HT1080 (cell line): Measurements from ENCODE around the gene HVCN1. TPM values are rescaled to one million over a fixed set of nuclear protein-coding genes. Genes with fewer than 3 reads are reported as not detected.
"Not testable (repeated sequence)": the region's sequence is repeated elsewhere in the genome, so short reads cannot be mapped to it uniquely, and the experiment has no call there.

ENCODE experiments used
- DNase-seq: peaks from one replicate; pipeline ENCODE4 v3.0.0-alpha.2; 2015; ENCODE audit warnings: low read depth
- total RNA-seq: library from RNA; depleted of rRNA; stranded (reverse); fragments of >200 nt; shearing (Covaris generic); gene quantifications from 2 replicates; pipeline ENCODE4 v1.2.3, GENCODE V29; 2014

HVCN1 gene
- total RNA-seq, 1 experiment from 2014 or later, result 0.06 TPM

DNA sequence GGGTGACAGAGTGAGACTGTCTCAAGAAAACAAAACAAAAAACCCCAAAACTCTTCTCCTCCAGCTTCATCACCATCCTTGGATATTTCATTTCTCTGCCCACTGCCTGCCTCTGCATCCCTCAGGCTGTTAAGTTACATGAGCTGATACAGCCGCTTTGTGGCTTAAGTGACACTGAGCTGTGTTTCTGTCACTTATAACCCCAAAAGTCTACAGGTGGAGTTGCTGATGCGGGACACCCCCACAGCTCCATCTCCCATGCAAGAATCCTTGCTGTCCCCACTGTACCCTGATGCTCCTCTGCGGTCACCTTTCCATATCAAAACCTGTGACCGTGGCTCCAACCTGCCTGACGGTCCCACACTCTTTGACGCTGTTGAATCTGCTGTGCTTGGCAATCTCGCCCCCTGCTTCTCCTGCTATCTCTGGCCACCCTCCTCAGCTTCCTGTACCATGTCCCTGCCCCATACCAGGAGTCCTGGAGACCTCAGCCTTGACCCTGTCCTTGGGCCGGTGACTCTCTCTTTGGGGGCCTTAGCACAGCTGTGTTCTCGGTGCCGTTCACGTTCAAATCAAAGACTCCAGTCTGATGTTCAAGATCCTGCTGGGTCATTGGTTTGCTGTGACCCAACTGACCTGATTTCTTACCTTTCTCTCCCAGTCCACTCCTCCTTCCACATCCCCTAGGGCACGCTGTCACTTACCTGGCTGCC, 20.3 kb downstream of the HVCN1 start:
- DNase-seq, result no peak

DNA sequence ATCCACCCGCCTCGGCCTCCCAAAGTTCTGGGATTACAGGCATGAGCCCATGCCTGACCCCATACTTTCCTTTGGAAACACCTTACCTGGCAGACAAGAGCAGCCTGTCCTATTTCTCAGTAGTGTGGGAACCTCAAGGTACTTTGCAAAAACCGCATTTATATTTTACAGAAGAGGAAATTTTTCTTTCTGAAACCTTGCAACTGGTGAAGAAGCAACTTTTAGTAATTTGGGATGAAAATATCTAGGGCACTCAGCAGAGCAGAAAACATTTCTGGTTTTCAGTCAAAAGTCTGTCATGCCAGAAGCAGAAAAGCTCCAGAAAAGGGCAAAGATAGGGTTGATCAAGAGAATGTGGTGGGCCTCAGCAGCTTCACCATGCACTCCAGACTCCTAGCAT, 21.2 kb downstream of the HVCN1 start:
- no peak for DNase-seq

GRCh38 chr12:110666892-110667291, 22.0 kb downstream of the HVCN1 start:
- no peak for DNase-seq

DNA sequence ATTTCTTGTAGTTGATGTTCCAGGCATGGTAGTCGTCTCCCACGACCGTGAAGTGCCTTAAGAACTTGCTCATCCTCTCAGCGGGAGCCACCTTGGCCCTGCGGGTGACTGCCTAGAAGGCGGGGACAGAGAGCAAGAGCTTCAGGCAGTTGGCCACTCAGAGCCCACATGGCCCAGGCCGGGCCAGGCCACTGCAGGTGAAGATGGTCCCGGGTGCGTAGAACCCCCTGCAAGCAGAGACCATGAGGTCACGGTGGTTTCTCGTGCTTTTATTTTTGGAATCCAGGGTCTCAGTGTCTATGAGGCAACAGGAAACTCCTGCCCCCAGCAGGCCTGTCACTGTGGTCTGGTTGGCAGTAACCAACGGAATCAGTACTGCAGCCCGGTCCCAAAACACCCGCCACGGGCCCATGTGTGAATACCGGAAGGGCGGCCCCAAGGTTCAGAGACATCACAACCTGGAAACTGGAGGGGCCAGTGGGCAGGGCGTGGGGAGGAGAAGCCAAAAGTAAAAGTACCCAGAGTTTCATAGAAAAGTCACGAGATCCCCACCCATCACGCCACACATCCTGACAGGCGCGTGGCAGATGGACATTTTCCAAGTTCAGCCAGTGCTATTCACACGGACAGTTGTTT, 27.5 kb downstream of the HVCN1 start:
- no peak for DNase-seq

DNA sequence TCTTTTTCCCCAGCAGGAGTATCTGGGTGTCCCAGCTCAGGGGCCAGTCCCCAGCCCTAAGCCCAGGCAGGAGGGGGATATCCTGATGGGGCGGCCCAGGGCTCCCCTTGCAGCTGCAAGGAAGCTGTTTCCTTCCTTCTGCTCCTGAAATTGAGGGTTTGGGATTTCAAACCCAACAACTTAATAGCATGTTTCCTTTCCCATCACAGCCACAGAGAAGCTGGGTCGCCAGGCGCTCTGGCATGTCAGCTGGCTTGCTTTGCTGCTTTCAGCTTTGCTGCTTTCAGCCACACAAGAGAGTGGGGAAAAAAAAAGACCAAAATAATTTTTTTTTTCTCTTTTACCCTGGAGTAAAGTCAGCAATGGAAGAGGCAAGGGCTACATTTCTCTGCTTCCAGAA, 30.0 kb downstream of the HVCN1 start:
- DNase-seq, result no peak

DNA sequence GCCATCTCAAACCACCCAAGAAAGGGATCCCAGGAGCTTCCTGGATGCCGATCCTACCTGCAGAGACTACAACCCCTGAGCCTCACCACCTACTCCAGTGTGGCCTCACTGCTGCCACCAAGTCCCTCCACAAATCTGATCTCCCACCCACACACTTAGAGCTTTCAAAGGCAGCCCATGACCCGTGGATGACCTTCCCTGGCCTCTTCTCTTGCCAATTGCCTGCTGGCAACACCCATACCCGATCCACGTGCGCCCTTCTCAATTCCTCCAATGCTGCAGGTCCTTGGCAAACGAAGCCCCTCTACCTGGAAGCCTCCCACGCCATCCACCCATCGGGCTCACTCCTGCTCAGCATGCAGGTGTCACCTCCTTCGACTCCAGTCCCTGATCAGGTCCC, 30.7 kb downstream of the HVCN1 start:
- DNase-seq, result no peak

DNA sequence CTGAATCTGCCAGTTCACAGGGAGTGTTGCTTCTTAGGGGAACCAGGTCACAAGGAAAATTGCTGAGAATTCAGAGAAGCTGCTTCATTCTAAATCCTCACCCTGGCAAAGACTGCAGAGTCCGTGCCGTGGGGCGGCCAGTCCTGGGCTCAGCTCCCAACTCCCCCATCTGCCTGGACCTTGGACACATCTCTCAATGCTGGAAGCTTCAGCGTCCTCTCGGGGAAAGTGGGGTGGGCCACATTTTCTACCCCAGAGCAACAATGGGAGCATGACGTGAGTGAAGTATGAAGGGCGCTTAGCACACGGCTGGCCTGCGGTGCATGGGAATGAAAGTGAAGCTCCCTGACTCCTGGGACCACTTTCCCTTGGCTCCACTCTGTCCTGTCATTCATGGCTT, 31.2 kb downstream of the HVCN1 start:
- no peak for DNase-seq

DNA sequence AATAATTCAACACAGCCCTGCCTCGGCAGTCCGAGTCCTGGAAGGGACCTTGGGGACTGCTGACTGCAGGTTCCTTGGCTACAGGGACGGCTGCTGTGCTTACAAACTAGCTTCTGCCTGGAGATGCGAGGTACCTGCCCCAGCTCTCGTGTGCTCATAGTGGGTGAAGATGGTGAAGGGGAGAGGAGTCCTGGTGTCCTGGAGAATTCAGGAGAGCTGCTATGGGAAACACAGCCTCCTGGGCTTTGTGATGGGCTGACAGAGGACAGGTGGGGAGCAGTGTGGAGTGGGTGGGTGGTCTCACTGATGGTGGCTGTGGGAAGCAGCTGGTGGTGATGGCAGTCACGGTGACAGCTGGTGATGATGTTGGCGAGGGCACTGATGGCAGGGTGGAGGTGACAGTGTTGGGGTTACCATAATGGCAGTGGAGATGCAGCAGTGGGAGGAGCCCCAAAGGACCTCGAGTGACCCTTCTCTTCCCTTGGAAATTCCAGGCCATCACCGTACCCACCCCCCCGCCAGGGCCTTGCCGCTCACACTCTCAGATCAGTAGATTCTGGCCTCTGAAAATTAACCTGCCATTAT, 32.8 kb downstream of the HVCN1 start:
- DNase-seq, result no peak

GRCh38 chr12:110654238-110654637, 34.7 kb downstream of the HVCN1 start:
- DNase-seq, result not testable (repeated sequence)

GRCh38 chr12:110649341-110649847, 39.5 kb downstream of the HVCN1 start:
- no peak for DNase-seq

GRCh38 chr12:110647631-110648040, 41.3 kb downstream of the HVCN1 start:
- DNase-seq, result no peak

DNA sequence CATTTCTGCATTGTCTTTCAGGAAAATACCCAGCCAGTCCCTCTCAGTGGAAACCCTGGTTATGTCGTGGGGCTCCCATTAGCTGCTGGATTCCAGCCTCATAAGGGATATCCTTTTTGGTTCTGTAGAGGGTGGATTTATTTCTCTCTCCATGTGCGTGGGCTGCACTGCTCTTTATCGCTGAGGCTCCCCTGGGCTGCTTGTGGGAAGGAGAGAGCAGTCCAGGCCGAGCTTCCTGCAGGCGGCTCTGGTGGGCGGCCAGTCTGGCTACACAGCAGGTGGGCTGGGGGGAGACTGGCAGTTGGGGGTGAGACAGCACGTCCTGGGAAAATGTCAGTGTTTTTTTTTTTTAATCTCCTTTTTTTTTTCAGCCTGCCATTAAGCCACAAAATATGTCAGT, 47.4 kb downstream of the HVCN1 start:
- DNase-seq, result no peak

GRCh38 chr12:110640275-110641025, 48.5 kb downstream of the HVCN1 start:
- DNase-seq, result no peak

- peak; percentile 56 for DNase-seq
Observed at GRCh38 chr12:110639336-110640141, 49.4 kb downstream of the HVCN1 start.

DNA sequence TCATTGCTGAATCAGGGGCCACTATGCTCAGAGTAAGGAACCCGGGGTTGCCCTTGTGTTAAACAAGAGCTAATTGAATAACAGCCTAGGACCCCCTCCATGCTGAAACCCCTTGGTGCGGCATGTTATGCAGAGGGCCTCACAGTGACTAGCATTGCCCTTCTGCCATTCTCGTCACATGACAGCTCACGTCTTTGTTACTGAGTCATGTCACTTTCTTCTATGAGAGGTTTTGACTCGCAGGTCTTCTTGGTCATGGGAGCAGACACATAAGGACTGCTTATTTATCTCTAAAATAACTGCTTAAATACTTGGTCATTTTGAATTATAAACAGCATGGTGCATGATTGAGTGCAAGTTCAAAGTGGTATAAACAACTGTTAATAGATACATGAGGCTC, 50.1 kb downstream of the HVCN1 start:
- no peak for DNase-seq

- no peak for DNase-seq
Observed at GRCh38 chr12:110637869-110638441, 51.0 kb downstream of the HVCN1 start.

GRCh38 chr12:110636516-110636915, 52.4 kb downstream of the HVCN1 start:
- no peak for DNase-seq

- no peak for DNase-seq
Observed at GRCh38 chr12:110635055-110635454, 53.9 kb downstream of the HVCN1 start.

GRCh38 chr12:110627500-110628195, 61.3 kb downstream of the HVCN1 start:
- DNase-seq, result no peak

DNA sequence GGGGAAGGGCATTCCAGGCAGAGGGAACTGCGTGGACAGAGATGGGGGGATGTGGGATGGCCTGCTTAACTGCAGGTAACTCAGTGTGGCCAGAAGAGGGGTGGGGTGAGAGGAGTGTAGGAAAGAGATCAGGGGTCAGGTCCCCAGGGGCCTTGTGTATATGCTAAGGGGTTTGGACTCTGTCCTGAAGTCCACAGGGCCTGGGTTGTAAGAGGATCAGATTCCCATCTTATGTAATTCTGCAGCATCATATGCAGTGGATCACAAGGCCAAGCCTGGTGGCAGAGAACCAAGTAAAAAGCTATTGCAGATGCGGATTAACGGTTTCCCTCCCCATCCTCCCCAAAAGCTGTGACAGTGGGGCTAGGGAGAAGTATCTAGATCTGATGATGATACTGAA, 66.3 kb downstream of the HVCN1 start:
- DNase-seq, result no peak
